ENCODE measurements around the gene IKZF2.

The IKZF2 gene

GRCh38 chr2:213101692-213102460 is 49.5 kb downstream of the IKZF2 start:
- no peak for DNase-seq (ENCODE audit: low read depth, low spot score)

- DNase-seq (ENCODE audit: low read depth, low spot score) = no peak
These were observed 50.3 kb downstream of the IKZF2 start for GRCh38 chr2:213101109-213101508.

DNA sequence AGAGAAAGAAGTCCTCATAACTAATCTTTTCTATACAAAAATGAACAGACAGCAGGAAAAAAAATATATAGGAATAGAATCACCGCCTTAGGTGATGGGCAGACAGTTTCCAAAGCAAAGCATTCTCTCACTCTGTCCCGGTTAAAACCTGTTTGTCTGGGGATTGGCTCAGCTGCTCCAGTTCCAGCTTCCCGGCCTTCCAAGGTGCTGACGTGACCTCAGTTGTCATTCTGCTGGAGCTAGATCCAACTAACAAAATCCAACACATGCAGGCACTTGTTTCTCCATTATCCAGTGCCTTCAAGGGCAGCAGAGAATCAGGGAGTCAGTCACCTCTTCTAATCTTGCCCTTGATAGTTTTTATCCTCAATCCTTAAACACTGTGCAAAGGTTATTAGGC is 52.8 kb downstream of the IKZF2 start:
- no peak for DNase-seq (ENCODE audit: low read depth, low spot score)

- DNase-seq (ENCODE audit: low read depth, low spot score) = no peak
These were observed 59.6 kb downstream of the IKZF2 start for GRCh38 chr2:213091765-213092164.

DNA sequence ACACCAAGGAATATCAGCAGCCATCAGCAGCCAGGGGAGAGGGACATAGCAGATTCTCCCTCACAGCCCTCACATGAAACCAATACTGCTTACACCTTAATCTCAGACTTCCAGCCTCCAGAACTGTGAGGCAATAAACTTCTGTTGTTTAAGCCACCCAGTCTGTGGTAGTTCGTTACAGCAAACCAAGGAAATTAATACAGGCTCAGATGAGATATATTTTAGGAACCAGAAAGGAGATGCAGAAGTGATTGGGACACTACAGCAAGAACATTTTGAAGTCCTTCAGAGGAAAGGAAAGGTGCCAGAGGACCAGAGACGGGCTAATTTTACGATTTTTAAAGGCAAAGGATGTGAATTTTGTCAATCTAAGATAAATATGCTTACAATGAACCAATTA is 60.6 kb downstream of the IKZF2 start:
- DNase-seq (ENCODE audit: low read depth, low spot score) = no peak

DNA sequence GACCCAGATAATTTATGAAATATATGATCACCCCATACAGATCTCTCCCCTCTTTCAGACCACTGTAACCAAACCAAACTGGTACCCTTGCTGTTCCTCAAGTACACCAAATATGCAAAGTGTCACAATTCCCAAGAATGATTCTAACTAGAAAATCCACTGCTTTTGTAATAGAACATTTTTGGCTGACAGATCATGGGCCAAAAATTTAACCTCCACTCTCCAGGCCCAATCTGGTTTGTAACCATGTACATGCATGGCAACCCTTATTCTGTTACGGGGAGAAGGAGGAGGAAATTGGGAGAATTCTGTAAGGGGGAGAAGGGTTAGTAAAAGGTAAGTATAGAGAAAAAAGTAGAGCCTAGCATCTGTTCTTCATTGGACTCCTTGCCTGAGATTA is 62.0 kb downstream of the IKZF2 start:
- peak; percentile 26 for DNase-seq (ENCODE audit: low read depth, low spot score)

DNA sequence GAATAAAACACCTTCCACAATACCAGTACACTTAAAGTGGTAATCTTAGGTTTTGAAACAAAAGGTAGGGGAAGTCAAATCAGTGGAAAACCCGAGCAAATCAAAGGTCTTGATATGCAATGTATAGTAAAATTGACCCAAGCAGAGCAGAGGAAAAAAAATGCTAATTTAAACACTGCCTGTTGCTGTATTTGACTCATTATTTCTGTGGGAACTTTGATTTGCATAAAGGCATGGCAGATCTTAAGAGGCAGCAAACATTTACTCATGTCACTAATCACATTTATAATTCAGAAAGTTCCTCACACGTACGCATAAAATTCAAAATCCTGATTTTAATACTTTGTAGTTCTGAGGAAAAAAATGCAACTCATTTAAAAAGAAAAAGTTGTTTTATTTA is 64.4 kb downstream of the IKZF2 start:
- DNase-seq (ENCODE audit: low read depth, low spot score) = no peak

- DNase-seq (ENCODE audit: low read depth, low spot score) = peak; percentile 73
These were observed 64.8 kb downstream of the IKZF2 start for GRCh38 chr2:213086571-213086970.

DNA sequence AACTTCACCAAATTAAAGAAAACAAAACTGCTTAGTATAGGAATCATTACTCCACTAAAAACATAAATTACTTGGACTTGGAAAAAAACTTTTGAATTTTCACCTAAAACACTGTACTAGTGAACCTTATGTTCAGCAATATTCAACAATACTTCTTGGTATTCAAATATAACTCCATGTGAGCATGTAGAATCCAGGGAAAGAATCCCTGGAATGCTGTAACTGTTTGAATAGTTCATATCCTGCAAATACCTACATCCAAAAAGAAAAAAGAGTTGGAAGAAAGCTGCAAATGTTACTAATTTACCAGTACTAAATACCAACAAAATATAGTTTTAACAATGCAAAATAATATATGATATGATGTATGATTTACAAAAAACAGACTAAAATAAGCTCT is 65.4 kb downstream of the IKZF2 start:
- DNase-seq (ENCODE audit: low read depth, low spot score) = peak; percentile 41

DNA sequence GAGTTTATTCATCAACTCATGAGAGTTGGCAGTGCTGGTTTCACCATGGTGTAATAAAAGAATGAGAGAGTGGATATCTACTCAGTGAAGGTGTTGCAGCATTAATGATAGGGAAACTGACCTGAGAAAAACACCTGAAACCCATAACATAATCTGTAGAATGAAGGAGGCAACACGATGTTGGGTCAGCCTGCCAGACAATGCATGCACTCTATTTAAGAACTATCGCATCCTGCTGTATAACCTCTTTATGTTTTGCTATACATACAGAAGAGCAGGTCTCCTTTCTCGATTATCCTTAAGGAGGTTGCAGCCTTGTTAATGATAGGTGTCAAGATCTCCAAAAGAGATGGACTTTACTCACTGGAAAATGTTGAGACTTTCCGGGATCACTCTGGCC is 65.9 kb downstream of the IKZF2 start:
- DNase-seq (ENCODE audit: low read depth, low spot score) = no peak

- DNase-seq (ENCODE audit: low read depth, low spot score) = no peak
These were observed 67.2 kb downstream of the IKZF2 start for GRCh38 chr2:213084261-213084660.

- no peak for DNase-seq (ENCODE audit: low read depth, low spot score)
These were observed 70.3 kb downstream of the IKZF2 start for GRCh38 chr2:213080969-213081617.

DNA sequence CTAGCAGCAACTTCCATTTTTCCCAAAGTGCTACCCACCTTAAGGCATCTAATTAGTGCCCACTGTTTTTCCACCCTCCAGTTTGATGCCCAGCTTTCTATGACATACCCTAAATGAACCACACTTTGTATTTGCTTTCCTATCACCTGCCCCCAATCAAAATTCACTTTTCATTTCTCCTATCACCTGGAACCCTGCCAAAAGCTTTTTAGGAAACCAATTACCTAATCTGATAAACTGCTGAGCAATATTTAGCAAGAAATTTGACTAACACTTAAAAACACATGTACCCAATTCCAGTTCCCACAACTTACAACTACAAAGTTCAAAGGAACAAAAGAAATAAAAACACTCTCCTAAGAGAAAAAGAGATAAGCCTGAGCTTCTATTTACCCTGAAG is 71.7 kb downstream of the IKZF2 start:
- no peak for DNase-seq (ENCODE audit: low read depth, low spot score)

DNA sequence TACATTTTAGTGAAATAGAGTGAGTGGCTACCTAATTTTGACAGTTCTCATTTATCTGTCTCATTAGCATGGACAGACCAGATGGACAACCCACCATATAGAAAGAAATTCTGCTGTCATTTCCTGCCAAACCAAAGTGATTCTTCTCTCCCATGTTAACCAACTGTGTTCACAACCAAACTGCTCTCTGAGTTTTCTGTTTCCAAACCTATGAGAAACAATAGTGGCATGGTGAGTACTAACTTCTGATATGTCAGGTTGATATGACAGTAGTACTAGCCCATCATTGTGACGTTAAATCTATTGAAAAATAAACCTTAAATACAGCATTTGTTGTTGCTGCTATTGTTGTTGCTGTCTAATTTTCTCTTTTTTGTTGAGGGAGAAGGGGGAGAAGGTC is 72.7 kb downstream of the IKZF2 start:
- no peak for DNase-seq (ENCODE audit: low read depth, low spot score)

- peak; percentile 18 for DNase-seq (ENCODE audit: low read depth, low spot score)
These were observed 81.9 kb downstream of the IKZF2 start for GRCh38 chr2:213069531-213069930.

- no peak for DNase-seq (ENCODE audit: low read depth, low spot score)
These were observed 82.6 kb downstream of the IKZF2 start for GRCh38 chr2:213068676-213069359.

- no peak for DNase-seq (ENCODE audit: low read depth, low spot score)
These were observed 83.5 kb downstream of the IKZF2 start for GRCh38 chr2:213067888-213068287.

GRCh38 chr2:213066443-213066743 is 85.0 kb downstream of the IKZF2 start:
- DNase-seq (ENCODE audit: low read depth, low spot score) = no peak

DNA sequence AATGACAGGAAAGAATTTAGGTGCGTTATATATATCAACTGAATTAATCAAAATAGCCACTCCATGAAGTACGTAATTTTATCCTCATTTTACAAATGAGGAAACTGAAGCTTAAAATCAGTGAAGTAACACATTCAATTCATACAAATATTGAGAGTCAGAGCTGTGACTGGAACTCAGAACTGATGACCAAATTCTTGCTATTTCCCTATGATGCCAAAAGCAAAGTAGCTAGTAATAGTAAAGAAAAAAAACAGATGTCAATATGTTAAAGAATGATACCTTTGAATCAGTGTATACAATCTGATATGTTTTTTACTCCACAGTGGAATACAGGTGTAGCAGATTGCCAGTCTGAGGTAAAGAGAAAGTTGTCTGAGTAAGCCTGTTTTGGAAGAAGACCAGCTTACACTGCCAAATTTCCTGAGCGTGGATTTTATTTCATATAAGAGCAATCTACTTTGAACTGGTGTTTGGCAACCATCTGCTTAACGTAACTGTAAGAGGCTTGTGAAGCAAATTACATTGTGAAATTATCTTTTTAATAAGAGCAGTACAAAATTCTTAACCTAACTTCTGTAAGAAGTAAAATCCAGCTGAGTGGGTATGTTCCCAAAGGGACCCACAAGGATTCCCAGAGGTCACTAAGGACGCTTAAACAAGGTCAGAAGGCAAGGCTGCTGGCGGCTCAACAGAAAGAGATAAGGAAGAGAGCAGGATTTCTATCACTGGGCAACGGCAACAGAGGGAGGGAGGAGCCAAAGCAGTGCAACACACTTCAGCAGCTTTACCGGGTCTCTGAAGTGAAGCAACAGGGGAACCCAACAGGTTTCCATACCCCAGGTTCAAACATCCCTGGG is 85.6 kb downstream of the IKZF2 start:
- DNase-seq (ENCODE audit: low read depth, low spot score) = peak; percentile 10

- no peak for DNase-seq (ENCODE audit: low read depth, low spot score)
These were observed 87.3 kb downstream of the IKZF2 start for GRCh38 chr2:213064099-213064498.

- no peak for DNase-seq (ENCODE audit: low read depth, low spot score)
These were observed 93.4 kb downstream of the IKZF2 start for GRCh38 chr2:213057977-213058376.

GRCh38 chr2:213046431-213046830 is 105.0 kb downstream of the IKZF2 start:
- no peak for DNase-seq (ENCODE audit: low read depth, low spot score)

Measured in astrocyte of the hippocampus (primary cell).